Fibroblast of lung (primary cell): ENCODE results near the gene TIAM1. TPM values are rescaled to one million over a fixed set of nuclear protein-coding genes. Genes with fewer than 3 reads are reported as not detected.

Source experiments
- DNase-seq, 2 donors: peaks; one replicate each; pipeline versions ENCODE4 v3.0.0 to v3.0.0-alpha.2; 2010; ENCODE audit warnings: low read depth in 2 of 2
- H2AFZ ChIP-seq: 2 replicates; pipeline ENCODE4 v1.5.1; 2012; ENCODE audit warnings: low read length, control low read depth, inconsistent platforms
- H3K27ac ChIP-seq: 2 replicates; pipeline ENCODE4 v1.5.1; 2011; ENCODE audit warnings: low read length, control low read depth; ENCODE audit not compliant: insufficient read depth
- H3K27me3 ChIP-seq: 2 replicates; pipeline ENCODE4 v1.5.1; 2011; ENCODE audit warnings: mild to moderate bottlenecking, low read length; ENCODE audit not compliant: control insufficient read depth, insufficient read depth
- H3K36me3 ChIP-seq: 2 replicates; pipeline ENCODE4 v1.5.1; 2011; ENCODE audit warnings: low read length; ENCODE audit not compliant: control insufficient read depth, insufficient read depth
- H3K4me1 ChIP-seq: 2 replicates; pipeline ENCODE4 v1.5.1; 2011; ENCODE audit warnings: low read length; ENCODE audit not compliant: control insufficient read depth, insufficient read depth; ENCODE audit errors: extremely low read depth
- H3K4me2 ChIP-seq: 2 replicates; pipeline ENCODE4 v1.5.1; 2011; ENCODE audit warnings: low read length, control low read depth; ENCODE audit not compliant: insufficient read depth; ENCODE audit errors: extremely low read depth
- H3K4me3 ChIP-seq, 4 experiments: fragments of 200-600 bp in 1 of 4; sonication (generic) in 1 of 4; replicated peaks in 1 of 4; 2 replicates each; pipeline ENCODE4 v1.5.1; 2011 to 2016; ENCODE audit warnings: low read length in 4 of 4, low read depth in 3 of 4, mild to moderate bottlenecking in 3 of 4, control low read depth in 2 of 4, inconsistent platforms in 1 of 4, mixed read lengths in 1 of 4; ENCODE audit not compliant: insufficient read depth in 1 of 4; ENCODE audit errors: control extremely low read depth in 1 of 4
- H3K79me2 ChIP-seq: 2 replicates; pipeline ENCODE4 v1.5.1; 2012; ENCODE audit warnings: mild to moderate bottlenecking, low read length, inconsistent platforms; ENCODE audit not compliant: control insufficient read depth, insufficient read depth
- H3K9ac ChIP-seq: 2 replicates; pipeline ENCODE4 v1.5.1; 2011; ENCODE audit warnings: mild to moderate bottlenecking, low read length, control low read depth; ENCODE audit not compliant: insufficient read depth
- H3K9me3 ChIP-seq: 2 replicates; pipeline ENCODE4 v1.5.1; 2012; ENCODE audit warnings: low read depth, low read length; ENCODE audit not compliant: control insufficient read depth, insufficient read depth
- H4K20me1 ChIP-seq: 2 replicates; pipeline ENCODE4 v1.5.1; 2011; ENCODE audit warnings: low read length; ENCODE audit not compliant: control insufficient read depth, insufficient read depth; ENCODE audit errors: extremely low read depth
- EZH2 ChIP-seq: IDR thresholded peaks from 2 replicates; pipeline ENCODE4 v1.5.1; 2012; ENCODE audit warnings: low read length, control low read depth, mild to moderate bottlenecking; ENCODE audit errors: missing control alignments
- polyA plus RNA-seq, 2 donors: library from polyadenylated mRNA; depleted of rRNA in 1 of 2; stranded (reverse) in 1 of 2; unstranded in 1 of 2; fragments of >200 nt; gene quantifications; 2 replicates each; pipeline ENCODE4 v1.2.1, GENCODE V29; 2011 to 2012; ENCODE audit warnings: missing spikeins in 1 of 2
- total RNA-seq: library from RNA; depleted of rRNA; stranded (reverse); fragments of >200 nt; gene quantifications from 2 replicates; pipeline ENCODE4 v1.2.1, GENCODE V29; 2014
- TF ChIP-seq, protein P1 (sequence below), 2 donors: IDR thresholded peaks in 1 of 2; conservative IDR thresholded peaks in 1 of 2; 1 replicate in 1 of 2; 2 replicates in 1 of 2; pipeline ENCODE4 v1.5.1; 2011 to 2012; ENCODE audit warnings: low read length in 2 of 2, control low read depth in 1 of 2, inconsistent platforms in 1 of 2, low read depth in 1 of 2, mild to moderate bottlenecking in 1 of 2

The TIAM1 gene
- total and polyA plus RNA-seq, 2 donors (not counting 1 experiment from before 2014, with no cell fraction given), result under 0.01 to 0.52 TPM

DNA sequence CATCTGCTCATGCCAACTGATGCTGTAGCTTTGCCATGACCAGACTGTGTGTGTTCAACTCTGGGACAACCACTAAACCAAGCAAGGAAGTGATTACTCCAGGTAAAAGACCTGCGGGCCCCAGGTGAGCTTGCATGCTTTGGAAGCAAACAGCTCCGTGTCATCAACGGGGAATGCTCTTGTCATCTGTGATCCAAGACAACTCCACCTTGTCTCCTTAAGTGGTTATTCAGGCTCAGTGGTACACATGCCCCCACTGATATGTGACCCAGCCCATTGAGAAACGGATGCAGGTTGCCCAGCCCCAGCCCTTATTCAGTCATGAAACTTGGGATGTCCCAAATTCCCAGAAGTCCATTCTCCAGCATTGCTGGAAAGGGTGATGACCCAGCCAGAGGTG is 89.0 kb downstream of the TIAM1 start:
- Histone ChIP-seq H3K79me2 (no peaks in the 10 kb centered on the region), H3K9me3 (no peaks in the 10 kb centered on the region), H3K27me3 (no peaks in the 10 kb centered on the region), H3K4me3 (no peak overlapping the region), H3K36me3 (no peaks in the 10 kb centered on the region), H2AFZ (no peak overlapping the region), H3K27ac (no peak overlapping the region), H3K4me2 (no peak overlapping the region), H3K9ac (no peak overlapping the region), H3K4me1 (no peaks in the 10 kb centered on the region), H4K20me1 (no peaks in the 10 kb centered on the region)
- no peak for DNase-seq
- TF ChIP-seq, protein P1, sequence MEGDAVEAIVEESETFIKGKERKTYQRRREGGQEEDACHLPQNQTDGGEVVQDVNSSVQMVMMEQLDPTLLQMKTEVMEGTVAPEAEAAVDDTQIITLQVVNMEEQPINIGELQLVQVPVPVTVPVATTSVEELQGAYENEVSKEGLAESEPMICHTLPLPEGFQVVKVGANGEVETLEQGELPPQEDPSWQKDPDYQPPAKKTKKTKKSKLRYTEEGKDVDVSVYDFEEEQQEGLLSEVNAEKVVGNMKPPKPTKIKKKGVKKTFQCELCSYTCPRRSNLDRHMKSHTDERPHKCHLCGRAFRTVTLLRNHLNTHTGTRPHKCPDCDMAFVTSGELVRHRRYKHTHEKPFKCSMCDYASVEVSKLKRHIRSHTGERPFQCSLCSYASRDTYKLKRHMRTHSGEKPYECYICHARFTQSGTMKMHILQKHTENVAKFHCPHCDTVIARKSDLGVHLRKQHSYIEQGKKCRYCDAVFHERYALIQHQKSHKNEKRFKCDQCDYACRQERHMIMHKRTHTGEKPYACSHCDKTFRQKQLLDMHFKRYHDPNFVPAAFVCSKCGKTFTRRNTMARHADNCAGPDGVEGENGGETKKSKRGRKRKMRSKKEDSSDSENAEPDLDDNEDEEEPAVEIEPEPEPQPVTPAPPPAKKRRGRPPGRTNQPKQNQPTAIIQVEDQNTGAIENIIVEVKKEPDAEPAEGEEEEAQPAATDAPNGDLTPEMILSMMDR (conservative IDR thresholded peaks at IDR 0.05 in 1 of 2, IDR thresholded peaks at IDR 0.05 in 1 of 2; ENCODE audit: low read depth in 1 of 2, low read length in 2 of 2), result no peak
- no peak for TF ChIP-seq EZH2

- no peaks in the 10 kb centered on the region for H3K79me2 ChIP-seq
- no peak for TF ChIP-seq EZH2
- TF ChIP-seq, protein P1 (conservative IDR thresholded peaks at IDR 0.05 in 1 of 2, IDR thresholded peaks at IDR 0.05 in 1 of 2; ENCODE audit: low read depth in 1 of 2, low read length in 2 of 2), result no peak
- no peaks in the 10 kb centered on the region for H4K20me1 ChIP-seq
- no peaks in the 10 kb centered on the region for H3K36me3 ChIP-seq
- no peaks in the 10 kb centered on the region for H3K4me1 ChIP-seq
- H3K4me3 ChIP-seq, result no peak overlapping the region
- no peaks in the 10 kb centered on the region for H3K27me3 ChIP-seq
- H2AFZ ChIP-seq, result no peak overlapping the region
- H3K4me2 ChIP-seq, result no peak overlapping the region
- DNase-seq, result no peak
- H3K9me3 ChIP-seq, result no peaks in the 10 kb centered on the region
- H3K27ac ChIP-seq, result no peak overlapping the region
- H3K9ac ChIP-seq, result no peak overlapping the region
Measured at GRCh38 chr21:31254131-31254530, 89.9 kb downstream of the TIAM1 start.

- no peak for DNase-seq
- TF ChIP-seq, protein P1 (conservative IDR thresholded peaks at IDR 0.05 in 1 of 2, IDR thresholded peaks at IDR 0.05 in 1 of 2; ENCODE audit: low read depth in 1 of 2, low read length in 2 of 2), result no peak
- TF ChIP-seq EZH2, result no peak
- H3K27ac ChIP-seq, result no peak overlapping the region
- no peak overlapping the region for H3K4me3 ChIP-seq
- no peaks in the 10 kb centered on the region for H3K36me3 ChIP-seq
- H2AFZ ChIP-seq, result no peak overlapping the region
- no peaks in the 10 kb centered on the region for H3K4me1 ChIP-seq
- H4K20me1 ChIP-seq, result no peaks in the 10 kb centered on the region
- H3K9ac ChIP-seq, result no peak overlapping the region
- H3K27me3 ChIP-seq, result no peaks in the 10 kb centered on the region
- H3K4me2 ChIP-seq, result no peak overlapping the region
- no peaks in the 10 kb centered on the region for H3K9me3 ChIP-seq
- H3K79me2 ChIP-seq, result no peaks in the 10 kb centered on the region
Measured at GRCh38 chr21:31253684-31254083, 90.4 kb downstream of the TIAM1 start.
